ENCODE measurements around the gene THSD1. TPM values are rescaled to one million over a fixed set of nuclear protein-coding genes. Genes with fewer than 3 reads are reported as not detected.
A peak's percentile ranks its signal among the peaks of the same experiment; 100 is the strongest.
"Not testable (repeated sequence)": the region's sequence is repeated elsewhere in the genome, so short reads cannot be mapped to it uniquely, and the experiment has no call there.

THSD1 gene
- total RNA-seq, 4 donors from 2014 or later, result 3.6 to 4.9 (median 4.5) TPM

DNA sequence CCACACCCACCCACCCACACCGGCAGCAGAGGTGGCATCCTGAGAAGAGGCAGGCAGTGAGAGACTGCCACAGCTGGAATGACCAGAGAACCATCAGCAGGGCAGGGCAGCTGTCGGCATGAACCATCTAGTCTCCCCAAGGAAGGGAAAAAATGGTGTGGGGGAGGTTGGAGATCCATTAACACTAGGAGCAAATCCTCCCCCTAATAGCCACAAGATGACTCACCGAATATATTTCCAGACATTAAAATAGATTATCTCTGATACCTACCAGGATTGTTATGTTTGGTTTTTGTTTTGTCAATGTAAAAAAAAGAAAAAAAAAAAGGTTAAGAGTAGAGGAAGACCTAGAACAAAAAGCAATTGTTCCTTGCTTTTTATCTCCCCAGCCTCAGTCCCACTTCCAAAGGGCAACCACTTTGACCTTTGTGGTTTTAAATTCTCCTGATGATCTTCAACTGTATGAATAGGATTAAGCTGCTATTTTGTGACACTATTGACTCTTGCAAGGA lies 34.2 kb downstream of the THSD1 start:
- no peaks in the 10 kb centered on the region for H3K27me3 ChIP-seq
- no peak for TF ChIP-seq POLR2A (IDR thresholded peaks at IDR 0.05)
- TF ChIP-seq, protein P1, sequence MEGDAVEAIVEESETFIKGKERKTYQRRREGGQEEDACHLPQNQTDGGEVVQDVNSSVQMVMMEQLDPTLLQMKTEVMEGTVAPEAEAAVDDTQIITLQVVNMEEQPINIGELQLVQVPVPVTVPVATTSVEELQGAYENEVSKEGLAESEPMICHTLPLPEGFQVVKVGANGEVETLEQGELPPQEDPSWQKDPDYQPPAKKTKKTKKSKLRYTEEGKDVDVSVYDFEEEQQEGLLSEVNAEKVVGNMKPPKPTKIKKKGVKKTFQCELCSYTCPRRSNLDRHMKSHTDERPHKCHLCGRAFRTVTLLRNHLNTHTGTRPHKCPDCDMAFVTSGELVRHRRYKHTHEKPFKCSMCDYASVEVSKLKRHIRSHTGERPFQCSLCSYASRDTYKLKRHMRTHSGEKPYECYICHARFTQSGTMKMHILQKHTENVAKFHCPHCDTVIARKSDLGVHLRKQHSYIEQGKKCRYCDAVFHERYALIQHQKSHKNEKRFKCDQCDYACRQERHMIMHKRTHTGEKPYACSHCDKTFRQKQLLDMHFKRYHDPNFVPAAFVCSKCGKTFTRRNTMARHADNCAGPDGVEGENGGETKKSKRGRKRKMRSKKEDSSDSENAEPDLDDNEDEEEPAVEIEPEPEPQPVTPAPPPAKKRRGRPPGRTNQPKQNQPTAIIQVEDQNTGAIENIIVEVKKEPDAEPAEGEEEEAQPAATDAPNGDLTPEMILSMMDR (IDR thresholded peaks at IDR 0.05 in 4 of 5, conservative IDR thresholded peaks at IDR 0.05 in 1 of 5), result no peak
- no peaks in the 10 kb centered on the region for H3K9me3 ChIP-seq
- H3K4me1 ChIP-seq, result no peaks in the 10 kb centered on the region
- ATAC-seq (no peak), DNase-seq (no peak)
- H3K36me3 ChIP-seq, result no peaks in the 10 kb centered on the region
- no peak overlapping the region for H3K27ac ChIP-seq
- H3K4me3 ChIP-seq, result no peak overlapping the region
- in situ Hi-C loops (cut with MboI; ENCODE audit: low sequenced_read_pairs in 4 of 4), result no loop called here
- intact Hi-C loops (cut with DNase I; ENCODE audit: low total_unique reads), result no loop called here

DNA sequence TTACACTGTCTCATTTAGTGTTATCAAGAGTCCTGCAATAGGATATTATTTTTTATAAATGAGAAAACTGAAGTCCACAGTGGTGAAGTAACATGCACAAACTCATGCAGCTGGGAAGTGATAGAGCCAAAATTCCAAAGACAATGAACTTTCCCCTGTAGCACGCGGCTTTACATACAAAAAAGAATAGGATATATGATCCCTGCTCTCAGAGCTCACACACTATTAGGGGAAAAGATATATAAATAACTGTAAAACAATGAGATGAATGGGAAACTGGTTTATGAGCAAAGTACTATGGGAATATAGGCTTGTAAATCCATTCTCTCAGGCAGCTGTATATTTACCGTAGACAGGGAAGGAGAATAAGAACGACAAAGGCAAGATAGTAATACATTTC lies 39.7 kb downstream of the THSD1 start:
- no peaks in the 10 kb centered on the region for H3K9me3 ChIP-seq
- no peaks in the 10 kb centered on the region for H3K4me1 ChIP-seq
- intact Hi-C loops (cut with DNase I; ENCODE audit: low total_unique reads) (no loop called here), in situ Hi-C loops (cut with MboI; ENCODE audit: low sequenced_read_pairs in 4 of 4) (no loop called here)
- no peak for TF ChIP-seq POLR2A (IDR thresholded peaks at IDR 0.05)
- TF ChIP-seq, protein P1 (IDR thresholded peaks at IDR 0.05 in 4 of 5, conservative IDR thresholded peaks at IDR 0.05 in 1 of 5), result no peak
- H3K27ac ChIP-seq, result no peak overlapping the region
- no peaks in the 10 kb centered on the region for H3K27me3 ChIP-seq
- no peak for ATAC-seq
- H3K36me3 ChIP-seq, result no peaks in the 10 kb centered on the region
- DNase-seq, result no peak
- H3K4me3 ChIP-seq, result no peak overlapping the region

DNA sequence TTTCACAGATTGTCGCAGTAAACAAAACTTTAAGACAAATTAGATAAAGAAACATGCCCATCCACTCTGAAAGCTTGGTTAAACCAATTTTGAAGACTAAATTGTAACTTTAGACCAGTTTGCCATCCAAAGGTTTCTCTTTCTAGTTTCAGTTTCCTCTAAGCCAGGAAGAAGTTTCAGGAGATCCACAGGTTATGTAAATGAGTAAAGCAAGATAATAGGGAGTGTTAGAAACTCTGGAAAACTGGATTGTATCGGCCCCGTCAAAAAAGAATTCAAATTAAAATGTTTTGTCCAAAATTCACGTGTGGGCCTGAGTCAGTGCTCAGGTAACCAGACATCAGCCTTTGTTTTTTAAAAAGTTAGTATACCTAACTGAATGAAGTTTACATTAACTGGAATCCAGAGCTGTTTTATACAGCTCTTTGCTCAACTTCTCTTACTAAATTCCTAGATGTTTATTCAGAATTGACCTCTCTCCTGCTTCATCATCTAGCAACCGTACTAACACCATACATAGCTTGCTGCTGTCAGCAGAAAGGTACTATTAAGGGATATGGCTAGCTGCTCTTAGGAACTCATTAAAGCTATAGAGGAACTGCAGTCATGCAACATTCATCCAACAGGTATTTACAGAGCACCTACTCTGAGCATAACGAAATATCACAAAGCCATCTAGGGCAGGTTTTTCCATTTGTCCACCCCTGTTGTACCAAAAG lies 43.6 kb downstream of the THSD1 start:
- H3K27ac ChIP-seq; H3K9me3 ChIP-seq; intact Hi-C loops (cut with DNase I; ENCODE audit: low total_unique reads); ATAC-seq; DNase-seq; in situ Hi-C loops (cut with MboI; ENCODE audit: low sequenced_read_pairs in 4 of 4); H3K27me3 ChIP-seq; H3K4me1 ChIP-seq; H3K4me3 ChIP-seq; H3K36me3 ChIP-seq: not testable (repeated sequence)

DNA sequence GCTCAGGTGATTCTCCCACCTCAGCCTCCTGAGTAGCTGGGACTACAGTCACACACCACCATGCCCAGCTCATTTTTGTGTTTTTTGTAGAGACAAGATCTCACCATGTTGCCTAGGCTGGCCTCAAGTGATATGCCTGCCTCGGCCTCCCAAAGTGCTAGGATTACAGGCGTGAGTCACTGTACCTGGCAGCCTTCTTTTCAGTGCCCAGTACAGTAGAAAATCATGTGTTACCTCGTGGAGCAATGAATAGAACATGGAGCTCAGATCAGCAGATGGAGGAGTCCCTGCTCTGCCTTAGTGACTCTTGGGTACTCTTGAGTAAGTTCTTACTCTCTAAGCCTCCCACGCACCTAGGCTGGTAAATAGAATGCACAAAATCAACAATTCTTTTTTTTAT lies 44.7 kb downstream of the THSD1 start:
- TF ChIP-seq, protein P1 (IDR thresholded peaks at IDR 0.05 in 4 of 5, conservative IDR thresholded peaks at IDR 0.05 in 1 of 5), result no peak
- no peak for TF ChIP-seq POLR2A (IDR thresholded peaks at IDR 0.05)
- H3K4me1 ChIP-seq, result no peaks in the 10 kb centered on the region
- ATAC-seq (no peak), DNase-seq (no peak)
- H3K36me3 ChIP-seq, result no peaks in the 10 kb centered on the region
- in situ Hi-C loops (cut with MboI; ENCODE audit: low sequenced_read_pairs in 4 of 4), result no loop called here
- intact Hi-C loops (cut with DNase I; ENCODE audit: low total_unique reads), result no loop called here
- H3K9me3 ChIP-seq, result no peaks in the 10 kb centered on the region
- no peaks in the 10 kb centered on the region for H3K27me3 ChIP-seq
- H3K4me3 ChIP-seq, result no peak overlapping the region
- no peak overlapping the region for H3K27ac ChIP-seq

DNA sequence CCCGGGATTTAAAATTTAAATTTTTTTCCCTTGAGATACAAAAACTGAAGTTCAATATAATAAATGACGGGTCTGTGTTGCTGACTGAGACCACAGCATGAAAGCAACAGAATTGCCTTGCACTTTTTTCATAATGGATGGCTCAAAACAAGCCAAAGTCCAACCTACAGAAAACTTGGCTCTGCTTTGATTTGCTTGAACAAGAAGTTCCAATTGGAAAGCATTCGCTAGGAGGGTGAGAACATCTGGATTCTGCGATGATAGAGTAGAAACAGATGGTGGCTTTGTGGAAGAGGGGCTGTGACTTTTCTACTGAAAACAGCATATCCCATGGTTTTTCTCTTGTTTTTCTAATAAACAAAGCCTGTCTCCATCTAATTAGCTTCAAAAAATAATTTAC lies 46.4 kb downstream of the THSD1 start:
- Histone ChIP-seq H3K4me3 (no peak overlapping the region), H3K36me3 (no peaks in the 10 kb centered on the region), H3K27ac (no peak overlapping the region), H3K4me1 (no peaks in the 10 kb centered on the region), H3K27me3 (no peaks in the 10 kb centered on the region), H3K9me3 (no peaks in the 10 kb centered on the region)
- in situ Hi-C loops (cut with MboI; ENCODE audit: low sequenced_read_pairs in 4 of 4), result no loop called here
- peak in 1 of 2 donors; percentile 3 for DNase-seq
- TF ChIP-seq, protein P1 (IDR thresholded peaks at IDR 0.05 in 4 of 5, conservative IDR thresholded peaks at IDR 0.05 in 1 of 5), result no peak
- TF ChIP-seq POLR2A (IDR thresholded peaks at IDR 0.05), result no peak
- no peak for ATAC-seq
- intact Hi-C loops (cut with DNase I; ENCODE audit: low total_unique reads), result no loop called here
